ENCODE results near the gene MUC5AC.
A peak's percentile ranks its signal among the peaks of the same experiment; 100 is the strongest.

MUC5AC gene

GRCh38 chr11:1122664-1123002, 35.1 kb upstream of the MUC5AC start:
- no peak for DNase-seq

GRCh38 chr11:1123970-1124369, 33.8 kb upstream of the MUC5AC start:
- peak; percentile 13 for DNase-seq

- no peak for DNase-seq
These were observed 31.9 kb upstream of the MUC5AC start for GRCh38 chr11:1125803-1126202.

GRCh38 chr11:1126491-1126926, 31.2 kb upstream of the MUC5AC start:
- DNase-seq: no peak

DNA sequence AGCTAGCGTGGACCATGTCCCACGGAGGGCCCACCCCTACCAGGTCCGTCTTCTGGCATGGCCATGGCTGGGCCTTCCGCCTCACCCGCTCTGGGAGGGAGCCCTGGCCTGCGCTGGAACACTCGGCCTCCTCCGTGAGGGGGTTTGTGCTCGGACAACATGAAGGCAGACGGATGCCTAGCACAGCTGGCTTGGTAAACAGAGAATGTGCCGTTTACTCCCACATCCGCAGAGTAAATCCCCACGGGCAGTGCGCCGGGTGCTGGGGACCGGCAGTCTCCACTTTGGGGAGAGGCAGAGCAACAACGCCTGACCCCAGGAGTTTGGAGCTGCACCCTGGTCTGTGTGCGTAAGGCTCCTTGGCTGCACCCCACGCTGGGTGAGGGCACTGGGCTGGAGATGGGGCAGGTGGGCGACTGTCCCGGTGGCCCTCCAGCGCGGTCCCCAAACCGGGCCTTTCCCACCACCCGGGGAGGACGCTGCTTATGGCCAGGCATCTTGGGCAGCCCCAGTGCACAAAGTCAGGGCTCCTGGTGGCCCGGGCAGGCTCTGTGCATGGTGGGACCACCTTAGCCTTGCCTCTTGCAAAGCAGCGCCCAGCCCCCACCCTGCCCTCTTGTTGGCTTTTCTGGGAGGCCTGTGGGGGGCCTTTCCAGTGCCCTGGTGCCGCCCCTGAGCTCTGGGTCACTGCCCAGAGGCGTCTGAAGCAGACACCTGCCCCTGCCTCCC, 30.7 kb upstream of the MUC5AC start:
- DNase-seq: no peak

DNA sequence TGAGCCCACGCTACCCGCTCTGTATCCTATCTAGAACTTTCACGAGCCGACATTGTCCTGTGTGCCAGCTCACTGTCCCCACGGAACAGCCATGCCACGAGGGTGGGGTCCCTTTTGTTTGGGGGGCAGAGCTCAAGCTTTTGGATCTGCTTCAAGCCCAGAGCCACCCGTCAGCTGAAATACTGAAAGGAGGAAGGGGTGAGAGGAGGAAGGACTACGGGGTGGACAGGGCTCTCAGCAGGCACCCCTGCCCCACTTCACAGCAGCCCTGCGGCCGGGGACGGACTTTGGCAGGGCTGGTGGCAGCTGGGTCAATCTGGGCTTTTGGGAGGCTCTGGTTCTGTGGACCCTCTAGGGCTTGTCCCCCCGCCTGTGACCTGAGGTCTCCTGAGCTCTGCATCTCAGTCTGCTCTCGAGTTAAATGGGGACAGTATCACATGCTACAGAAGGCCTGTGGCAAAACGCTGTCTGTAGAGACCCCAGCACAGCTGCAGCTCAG, 30.0 kb upstream of the MUC5AC start:
- no peak for DNase-seq

GRCh38 chr11:1128311-1129142, 29.2 kb upstream of the MUC5AC start:
- DNase-seq: no peak

DNA sequence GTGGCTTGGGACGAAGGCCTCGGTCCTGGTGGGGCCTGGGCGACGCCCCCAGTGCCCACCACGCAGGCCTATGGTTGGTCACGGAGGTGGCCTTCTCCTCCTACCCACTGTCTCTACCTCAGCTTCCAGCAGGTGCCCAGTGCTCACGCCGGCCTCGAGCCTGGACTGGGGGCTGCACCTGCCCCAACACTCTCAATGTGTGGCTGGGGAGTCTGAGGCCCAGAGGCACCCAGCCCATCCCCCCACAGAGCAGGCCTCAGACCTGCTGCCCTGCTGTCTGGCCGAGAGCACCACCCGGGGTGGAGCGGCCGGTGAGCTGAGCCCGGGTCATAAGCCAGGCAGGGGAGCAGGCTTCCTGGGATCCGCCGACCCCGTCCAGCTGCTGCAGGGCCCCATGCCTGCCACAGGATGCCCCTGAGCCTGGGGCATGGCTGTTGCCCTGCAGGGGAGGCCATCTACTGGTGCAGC, 28.6 kb upstream of the MUC5AC start:
- DNase-seq: no peak

DNA sequence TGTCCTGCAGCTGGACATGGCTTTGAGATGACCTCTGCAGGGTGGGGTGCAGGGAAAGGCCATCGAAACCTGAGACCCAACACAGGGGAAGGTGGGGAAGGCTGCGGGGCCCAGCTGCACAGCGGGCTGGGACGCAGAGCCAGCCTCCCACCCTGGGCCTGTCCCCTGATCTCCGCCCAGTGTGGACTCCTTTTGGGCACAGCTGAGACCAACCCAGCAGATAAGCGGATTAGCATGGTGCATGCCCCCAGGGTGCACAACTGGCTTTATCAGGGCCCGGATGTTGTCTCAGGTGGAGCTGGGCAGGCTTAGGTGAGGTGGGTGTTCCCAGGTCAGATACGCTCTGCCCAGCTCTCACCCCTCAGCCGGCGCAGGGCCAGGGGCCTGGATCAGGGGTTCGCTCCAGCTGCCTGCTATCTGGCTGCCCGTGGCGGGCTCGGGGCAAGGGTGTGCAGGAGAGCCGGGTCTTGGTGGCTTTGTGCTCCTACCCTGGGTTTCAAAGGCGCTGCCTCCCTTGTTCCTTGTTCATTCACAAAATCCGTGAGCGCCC, 28.1 kb upstream of the MUC5AC start:
- no peak for DNase-seq

GRCh38 chr11:1130276-1131032, 27.3 kb upstream of the MUC5AC start:
- no peak for DNase-seq

GRCh38 chr11:1131033-1131911, 26.5 kb upstream of the MUC5AC start:
- no peak for DNase-seq

- DNase-seq: no peak
These were observed 22.8 kb upstream of the MUC5AC start for GRCh38 chr11:1134848-1135445.

DNA sequence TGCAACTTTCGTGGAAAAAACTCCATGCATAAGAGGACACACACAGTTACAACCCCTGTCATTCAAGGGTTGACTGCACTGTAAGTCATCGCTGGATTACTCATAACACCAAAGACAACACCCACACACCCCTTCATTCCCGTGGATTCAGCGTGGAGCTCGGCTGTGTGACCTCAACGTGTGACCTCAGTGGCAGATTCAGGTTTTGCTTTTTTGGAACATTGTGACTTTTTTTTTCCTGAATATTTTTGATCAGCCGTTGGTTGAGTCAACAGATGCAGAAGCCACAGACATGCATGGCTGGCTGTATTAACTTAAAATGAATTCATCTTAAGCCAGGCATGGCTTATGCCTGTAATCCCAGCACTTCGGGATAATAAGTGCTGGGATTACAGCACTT, 19.7 kb upstream of the MUC5AC start:
- DNase-seq: no peak

DNA sequence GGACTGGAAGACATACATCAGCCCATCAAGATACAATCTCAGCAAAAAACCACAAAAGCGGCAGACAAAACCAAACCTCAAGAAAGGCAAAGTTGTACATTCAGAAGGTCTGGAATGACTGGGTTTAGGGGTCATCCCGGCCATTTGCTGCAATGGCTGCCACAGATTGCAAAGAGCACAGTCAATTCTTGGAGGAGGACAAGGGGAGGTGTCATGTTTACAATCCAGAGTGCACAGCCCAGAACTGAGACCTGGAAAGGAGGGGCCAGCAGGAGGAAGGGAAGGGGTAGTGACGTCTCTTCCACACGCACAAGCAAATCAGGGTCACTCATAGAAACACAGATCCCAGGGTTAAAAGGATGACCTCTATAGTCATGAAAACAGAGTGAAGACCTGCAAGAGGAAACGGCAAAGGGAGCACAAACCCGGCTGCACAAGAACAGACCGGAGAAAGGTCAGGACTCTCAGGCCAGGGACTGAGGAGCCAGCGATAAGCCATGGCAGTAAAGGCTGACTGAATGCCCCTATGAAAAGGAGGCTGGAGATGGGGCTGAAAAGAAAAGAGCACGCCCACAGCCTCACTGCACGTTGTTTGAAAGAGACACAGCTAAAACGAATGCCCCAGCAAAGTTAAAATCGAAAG, 18.2 kb upstream of the MUC5AC start:
- no peak for DNase-seq

DNA sequence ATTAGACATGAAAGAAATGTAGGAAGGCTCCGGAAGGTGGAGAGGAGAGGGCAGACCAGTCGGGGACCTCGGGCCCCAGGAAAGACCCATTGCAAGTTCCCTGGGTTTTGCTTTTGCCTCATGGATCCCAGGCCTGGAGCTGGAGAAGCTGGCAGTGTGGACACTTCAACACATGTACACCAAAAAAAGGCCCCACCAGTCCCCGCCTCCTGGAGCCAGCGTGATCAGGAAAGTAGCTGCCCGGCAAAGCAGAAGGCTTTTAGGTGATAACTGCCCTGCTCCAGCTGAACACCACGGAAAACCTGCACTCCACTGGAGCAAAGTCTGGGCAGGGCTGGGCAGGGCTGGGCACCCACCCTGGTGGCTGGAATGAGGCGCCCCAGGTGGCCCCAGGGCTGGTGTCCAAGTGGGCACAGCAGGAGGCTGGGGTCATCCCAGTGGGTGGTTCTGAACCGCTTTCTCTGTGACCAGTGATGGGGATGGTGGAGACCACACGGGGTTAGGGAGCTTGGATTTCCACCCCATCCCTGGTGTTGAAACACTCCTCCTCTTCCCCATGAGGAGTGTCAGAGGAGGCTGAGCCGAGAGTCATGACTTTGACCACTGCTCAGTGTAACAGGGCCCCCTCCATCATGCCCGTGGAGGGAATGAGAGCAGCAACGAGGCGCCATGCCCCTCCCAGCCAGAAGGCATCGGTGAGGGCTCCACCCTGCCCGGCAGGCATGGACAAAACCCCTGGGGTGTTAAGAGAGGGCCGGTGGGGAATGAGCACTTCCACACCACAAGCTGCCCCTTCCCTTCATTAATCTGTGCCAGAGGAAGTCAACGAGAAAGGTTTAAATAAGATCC, 16.9 kb upstream of the MUC5AC start:
- no peak for DNase-seq

DNA sequence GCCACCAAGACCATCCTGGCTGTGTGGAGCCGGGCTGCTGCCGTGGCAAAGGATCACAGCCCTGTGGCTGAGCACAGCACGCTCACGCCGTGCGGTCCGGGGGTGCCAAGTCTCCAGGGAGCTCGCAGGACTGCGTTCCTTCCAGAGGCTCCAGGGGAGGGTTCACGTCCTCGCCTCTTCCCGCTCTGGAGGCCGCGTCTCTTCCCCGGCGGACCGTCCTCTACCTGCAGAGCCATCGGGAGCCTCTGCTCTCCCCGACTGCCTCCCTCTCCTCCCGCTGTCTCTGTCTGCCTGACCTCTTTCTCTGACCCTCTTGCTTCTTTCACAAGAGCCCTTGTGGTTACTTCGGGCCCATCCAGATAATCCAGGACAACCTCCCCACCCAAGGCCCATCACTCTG, 11.4 kb upstream of the MUC5AC start:
- no peak for DNase-seq

GRCh38 chr11:1147792-1148191, 10.0 kb upstream of the MUC5AC start:
- DNase-seq: no peak

DNA sequence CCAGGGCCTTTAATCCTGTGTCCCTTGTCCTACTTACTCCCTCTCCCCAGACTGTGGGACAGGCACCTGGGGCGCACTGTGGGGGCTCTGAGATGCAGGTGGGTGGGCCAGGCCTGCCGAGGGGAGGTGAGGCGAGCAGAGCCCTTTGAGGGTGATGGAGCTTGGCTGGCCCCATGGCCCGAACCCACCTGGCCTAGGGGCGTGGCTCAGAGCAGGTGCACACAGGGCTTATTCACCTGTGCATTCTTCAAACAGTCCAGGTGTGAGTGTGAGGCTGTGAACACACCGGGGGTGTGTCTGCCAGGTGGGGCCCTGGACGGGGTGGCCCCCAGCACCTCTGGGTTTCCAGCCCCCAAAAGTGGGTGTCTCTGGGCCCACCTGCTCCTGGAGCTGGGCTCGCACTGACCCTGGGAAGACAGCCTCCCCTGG, 9.0 kb upstream of the MUC5AC start:
- DNase-seq: no peak

GRCh38 chr11:1149545-1149944, 8.2 kb upstream of the MUC5AC start:
- no peak for DNase-seq

DNA sequence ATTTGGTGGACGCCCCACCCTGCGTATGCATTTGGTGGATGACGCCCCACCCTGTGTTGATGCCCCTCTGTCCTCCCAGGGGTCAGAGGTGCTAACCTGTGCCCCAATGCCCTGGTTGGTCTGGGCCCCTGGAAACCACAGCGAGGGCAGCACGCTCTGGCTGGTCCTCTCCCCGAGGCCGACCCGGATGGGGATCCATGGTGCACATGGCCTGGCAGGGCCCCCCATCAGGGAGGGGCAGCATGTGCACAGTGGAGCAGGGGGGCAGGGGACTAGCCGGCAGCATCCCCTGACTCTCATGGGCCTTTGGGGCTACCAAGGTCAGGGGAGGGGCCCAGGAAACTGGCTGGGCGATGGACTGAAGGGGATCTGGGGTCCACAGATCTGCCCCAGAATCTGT, 7.6 kb upstream of the MUC5AC start:
- no peak for DNase-seq

Measured in hematopoietic multipotent progenitor cell treated with erythropoietin and hydrocortisone succinate and interleukin-3 and kit ligand, for 4 days (in vitro differentiated cells).